KG1 (cell line): ENCODE measurements around the gene ZNF273.
"Not testable (repeated sequence)": the region's sequence is repeated elsewhere in the genome, so short reads cannot be mapped to it uniquely, and the experiment has no call there.

ENCODE experiments used
- DNase-seq: peaks from one replicate; lab custom pipeline; 2025; lab: John Stamatoyannopoulos, UW

ZNF273 gene

GRCh38 chr7:64944667-64945502, 41.8 kb downstream of the ZNF273 start:
- DNase-seq: not testable (repeated sequence)

DNA sequence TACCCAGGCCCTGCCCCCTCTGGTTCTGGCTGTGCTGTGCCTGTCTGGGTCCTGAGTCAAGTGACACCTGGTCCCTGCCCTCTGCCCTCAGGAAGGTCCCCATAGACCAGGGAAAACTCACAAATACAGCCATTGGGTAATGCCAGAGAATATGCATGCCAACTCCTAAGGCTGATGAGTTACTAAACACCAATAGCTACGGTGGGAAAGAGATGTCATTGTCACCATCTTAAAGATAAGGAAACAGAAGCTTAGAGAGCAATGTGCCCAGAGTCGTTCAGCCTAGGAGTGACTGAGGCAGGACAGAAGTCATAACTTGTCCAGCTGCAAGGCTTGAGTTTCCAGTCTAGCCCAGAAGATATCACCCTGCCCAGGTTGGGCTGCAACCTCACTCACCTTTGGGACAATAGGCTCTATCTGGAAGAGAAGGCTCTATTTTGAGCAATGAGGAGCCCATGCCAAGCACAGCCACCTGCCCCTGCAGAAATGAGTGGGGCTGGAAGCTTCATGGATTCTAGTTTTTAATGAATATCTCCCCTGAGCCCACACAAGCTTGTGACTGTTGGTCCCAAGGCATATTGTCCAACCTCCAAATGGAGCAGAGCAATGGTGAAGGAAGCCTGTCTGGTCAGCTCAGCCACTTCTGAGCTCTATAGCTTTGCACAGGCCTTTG, 42.6 kb downstream of the ZNF273 start:
- no peak for DNase-seq

DNA sequence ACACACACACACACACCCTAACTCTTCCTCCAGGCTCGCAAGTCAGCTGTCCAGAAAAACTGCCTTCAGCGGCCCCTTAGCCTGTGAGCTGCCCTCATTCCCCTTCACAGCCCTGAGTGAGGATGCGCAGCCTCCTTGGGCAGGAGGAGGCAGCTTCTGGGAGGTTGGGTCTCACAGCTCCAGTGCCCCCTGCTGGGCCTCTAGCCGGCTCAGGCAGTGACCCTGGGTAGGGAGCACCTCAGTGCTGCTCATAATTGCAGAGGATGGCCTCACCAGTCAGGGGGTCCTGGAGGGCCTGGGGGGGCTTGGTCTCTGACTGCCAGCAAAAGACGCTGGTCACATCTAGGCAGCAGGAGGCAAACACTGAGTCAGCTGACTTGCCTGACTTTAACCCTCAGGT, 43.7 kb downstream of the ZNF273 start:
- no peak for DNase-seq

DNA sequence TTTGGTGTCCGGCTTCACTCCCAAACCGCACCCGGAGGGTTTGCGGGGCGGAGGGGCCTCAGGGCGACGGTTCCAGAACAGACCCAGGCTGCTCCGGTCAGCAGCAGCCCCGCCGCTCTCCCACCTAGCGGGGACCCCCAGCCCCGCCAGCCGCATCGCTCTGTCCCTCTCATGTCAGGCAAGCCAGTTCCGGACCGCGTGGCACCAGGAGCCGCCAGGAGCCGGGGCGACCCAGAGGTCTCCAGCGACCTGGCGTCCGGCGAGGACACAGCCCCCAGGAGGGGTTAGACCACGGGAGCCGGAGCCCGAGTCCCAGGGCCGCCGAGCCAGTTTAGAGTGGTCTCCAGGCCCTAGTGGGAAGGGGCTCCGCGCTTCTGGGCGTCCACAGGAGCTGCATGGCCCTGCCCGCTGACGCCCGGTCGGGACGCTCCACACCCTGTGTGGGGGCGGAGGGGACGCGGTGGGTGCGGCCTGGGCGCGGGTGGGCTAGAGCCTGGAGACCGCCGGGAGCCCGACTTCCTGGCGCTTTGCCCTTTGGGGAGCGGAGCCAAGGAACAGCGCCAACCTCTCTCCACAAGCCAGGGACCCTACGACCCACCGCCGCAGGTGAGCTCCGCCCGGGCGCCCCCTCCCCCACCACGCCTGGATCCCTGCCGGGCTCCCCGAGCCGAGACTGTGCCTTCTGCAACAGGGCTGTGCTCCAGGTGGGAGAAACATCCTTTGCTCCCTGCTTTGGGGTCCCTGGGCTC, 44.4 kb downstream of the ZNF273 start:
- no peak for DNase-seq

GRCh38 chr7:64948774-64949173, 45.7 kb downstream of the ZNF273 start:
- DNase-seq: not testable (repeated sequence)

- DNase-seq: not testable (repeated sequence)
These were observed 47.6 kb downstream of the ZNF273 start for GRCh38 chr7:64950673-64951072.

DNA sequence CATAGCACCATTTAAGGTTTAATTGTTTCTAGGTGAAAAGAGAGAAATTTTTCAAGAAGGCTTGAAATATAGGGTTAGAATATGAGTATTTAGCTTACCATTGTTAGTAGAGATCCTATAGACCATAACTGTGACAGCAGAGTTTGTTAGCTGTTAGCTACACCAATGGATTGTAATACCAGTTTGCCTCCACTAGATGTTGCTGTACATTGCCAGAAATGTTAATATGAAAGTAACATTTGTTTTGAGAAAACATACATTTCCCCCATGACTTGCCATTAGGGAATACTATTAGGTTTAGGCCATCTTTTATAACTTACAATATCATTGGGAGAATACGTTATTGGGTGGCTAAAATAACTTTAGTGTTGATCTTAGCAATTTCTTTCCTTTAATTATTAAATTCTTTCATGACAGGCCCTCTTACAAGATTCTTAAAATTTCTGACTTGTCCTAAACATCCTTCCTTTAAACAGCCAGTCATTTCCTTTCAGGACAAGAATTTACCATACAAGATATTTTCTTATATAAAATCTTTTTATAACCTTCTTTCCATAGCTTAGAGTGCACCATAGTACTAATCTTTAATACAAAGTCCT, 48.3 kb downstream of the ZNF273 start:
- peak; percentile 17 for DNase-seq

DNA sequence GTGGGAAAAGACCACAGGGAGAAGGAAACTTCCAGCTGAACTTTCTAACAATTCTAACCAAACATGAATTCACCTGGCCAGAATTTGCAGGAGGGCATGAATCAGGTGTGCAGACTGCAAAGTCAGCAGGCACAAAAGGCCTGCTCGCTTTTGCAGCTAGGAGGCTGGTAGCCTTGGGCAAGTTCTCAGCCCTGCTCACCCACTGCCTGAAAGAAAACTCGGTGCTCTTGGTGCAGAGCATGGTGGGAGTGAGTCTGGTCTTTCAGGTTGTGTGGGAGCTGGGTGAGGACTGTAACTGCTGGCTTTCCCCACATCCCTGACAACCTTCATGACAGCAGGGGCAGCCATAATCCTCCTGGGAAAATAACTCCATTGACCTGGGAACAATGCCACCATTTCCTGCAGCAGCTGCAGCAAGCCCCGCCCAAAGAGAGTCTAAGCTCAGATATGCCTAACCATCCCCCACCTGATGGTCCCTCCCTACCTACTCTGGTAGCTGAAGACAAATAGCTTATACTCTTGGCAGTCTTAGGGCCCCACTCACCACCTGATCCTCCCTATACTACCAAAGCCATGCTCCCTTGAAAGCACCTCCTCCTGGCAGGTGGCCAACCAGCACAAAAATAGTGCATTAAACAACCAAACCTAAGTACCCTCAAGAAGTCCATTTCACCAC, 56.1 kb downstream of the ZNF273 start:
- no peak for DNase-seq

GRCh38 chr7:64965594-64965993, 62.5 kb downstream of the ZNF273 start:
- no peak for DNase-seq

DNA sequence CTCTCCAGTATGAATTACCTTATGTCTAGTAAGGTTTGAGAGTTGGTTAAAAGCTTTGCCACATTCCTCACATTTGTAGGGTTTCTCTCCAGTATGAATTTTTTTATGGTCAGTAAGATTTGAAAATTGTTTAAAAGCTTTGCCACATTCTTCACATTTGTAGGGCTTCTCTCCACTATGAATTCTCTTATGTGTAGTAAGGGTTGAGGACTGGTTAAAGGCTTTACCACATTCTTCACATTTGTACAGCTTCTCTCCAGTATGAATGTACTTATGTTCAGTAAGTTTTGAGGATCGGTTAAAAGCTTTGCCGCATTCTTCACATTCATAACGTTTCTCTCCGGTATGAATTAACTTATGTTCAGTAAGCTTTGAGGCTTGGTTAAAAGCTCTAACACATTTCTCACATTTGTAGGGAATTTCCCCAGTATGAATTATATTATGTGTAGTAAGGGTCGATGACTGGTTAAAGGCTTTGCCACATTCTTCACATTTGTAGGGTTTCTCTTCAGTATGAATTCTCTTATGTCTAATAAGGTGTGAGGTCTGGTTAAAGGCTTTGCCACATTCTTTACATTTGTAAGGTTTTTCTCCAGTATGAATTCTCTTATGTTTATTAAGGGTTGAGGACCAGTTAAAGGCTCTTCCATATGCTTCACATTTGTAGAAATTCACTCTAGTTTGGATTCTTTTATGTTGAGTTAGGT, 75.6 kb downstream of the ZNF273 start:
- no peak for DNase-seq
